Measurements from ENCODE around the gene NRBP1.

NRBP1 gene

DNA sequence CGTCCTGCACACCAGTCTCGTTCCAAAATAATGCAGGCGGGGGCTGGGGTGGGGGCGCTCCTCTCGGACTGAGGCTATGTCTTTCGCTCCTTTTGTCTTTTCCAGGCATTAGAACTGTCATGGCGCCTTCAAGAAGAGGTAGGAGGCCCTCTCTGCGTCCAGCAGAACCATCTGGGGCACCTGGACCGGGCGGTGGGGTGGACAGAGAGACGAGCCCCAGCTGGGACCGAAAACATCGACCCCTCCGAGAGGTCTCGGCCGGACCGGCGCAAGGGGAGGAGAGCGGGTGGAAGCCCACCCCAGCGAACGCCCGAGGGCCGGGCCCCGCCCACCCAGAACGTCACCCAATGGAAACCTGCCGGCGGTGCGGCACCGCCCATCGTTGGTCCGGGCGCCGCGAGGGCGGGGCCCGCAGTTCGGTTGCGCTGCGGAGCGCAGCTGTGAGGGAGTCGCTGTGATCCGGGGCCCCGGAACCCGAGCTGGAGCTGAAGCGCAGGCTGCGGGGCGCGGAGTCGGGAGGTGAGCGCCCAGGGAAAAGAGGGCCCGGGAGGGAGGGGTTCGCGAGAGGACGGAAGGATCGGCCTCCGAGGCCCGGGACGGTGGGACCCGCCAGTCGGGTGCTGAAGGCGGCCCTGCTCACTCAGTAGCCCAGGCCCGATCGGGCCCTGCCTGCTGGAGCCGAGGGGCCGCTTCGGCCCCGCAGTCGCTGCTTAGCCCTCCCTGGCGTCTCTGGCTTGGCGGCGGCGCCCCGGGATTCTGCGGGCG is at the start of gene NRBP1:
Gene NRBP1 (plus strand): TSS at position 419 of the 765 bp plus-strand sequence. CDS start 4,643 bp downstream, outside the sequence.
- H3K4me3 ChIP-seq (ENCODE audit: low read depth, low read length): peak within 1 kb of the TSS; percentile 78

DNA sequence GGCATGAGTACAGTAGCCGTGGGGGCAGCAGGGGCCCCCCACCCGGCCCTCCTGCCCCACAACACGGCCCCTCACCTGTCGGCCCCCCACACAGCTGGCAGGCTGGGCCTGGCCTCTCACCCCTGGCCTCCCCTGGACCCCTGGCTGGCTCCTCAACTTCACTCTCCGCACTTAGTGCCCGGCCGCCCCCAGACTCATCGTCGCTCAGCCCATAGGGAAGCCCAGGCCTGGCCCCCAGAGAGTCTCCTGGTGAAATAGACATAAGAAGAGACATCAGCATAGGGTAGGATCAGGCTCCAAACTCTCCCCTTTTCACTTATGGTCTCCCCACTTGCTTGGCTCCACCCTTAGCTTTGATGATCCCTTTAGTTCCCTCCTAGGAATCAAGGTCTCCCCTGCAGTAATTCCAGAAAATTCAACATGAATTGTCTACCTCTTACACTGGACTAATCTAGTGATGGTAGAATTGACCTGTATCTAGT is 49.6 kb upstream of the NRBP1 start:
- no peak overlapping the region for H3K4me3 ChIP-seq (ENCODE audit: low read depth, low read length)

DNA sequence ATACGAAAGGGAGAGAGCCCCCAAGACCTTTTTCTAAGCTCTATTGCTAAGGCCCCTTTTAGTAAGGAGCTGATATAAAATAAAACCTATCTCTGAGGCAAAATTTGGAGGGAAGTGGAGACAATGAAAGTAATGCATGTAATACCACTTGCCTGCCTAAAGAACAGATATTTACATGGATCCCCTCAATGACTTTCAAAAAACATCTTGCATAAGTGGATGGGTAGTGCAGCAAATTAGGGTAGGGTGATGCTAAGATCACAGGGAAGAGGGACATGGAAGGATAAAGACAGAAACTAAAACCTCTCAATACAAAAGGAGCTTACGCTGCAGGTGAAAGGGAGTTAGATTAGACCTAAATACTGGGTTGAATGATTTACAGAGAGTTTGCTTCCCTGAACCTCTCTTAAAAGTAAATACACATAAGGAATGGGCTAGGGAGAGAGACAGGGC is 49.0 kb upstream of the NRBP1 start:
- H3K4me3 ChIP-seq (ENCODE audit: low read depth, low read length): peak overlapping the region; percentile 84

DNA sequence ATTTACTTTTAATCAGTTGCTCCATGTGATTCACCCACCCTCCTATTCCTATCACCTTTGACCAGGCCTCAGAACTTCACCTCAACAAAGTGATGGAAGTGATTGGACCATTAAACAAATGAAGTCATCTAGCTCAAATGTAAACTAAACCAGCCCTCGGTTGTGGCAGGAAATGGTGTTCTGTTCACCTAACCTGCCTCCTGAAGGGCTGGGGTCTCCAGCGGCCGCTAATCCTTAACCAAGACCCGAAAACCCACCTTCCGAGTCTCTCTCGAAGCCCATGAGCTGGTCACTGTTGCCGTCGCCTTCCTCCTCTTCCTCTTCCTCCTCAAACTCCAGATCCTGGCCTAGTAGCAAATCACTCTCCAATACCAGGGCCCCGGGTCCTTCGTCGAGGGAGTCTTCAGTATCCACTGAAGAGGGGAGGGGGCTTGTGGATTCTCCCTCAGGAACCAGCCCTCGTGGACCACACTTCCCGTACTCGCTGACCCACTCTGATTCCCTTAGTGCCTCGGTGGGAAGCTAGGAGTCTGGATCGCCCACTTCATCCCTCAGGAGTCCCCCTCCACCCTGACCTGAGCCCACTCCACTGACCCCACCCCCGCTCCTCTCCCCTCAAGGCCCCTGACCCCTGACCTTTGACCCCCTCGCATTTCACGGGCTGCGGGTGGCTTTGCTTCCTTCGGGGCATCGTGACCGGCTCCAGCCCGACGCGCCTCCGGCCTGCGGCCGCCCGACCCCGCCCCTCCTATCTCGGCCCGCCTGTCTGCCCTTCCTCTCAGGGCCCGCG is 48.4 kb upstream of the NRBP1 start:
- H3K4me3 ChIP-seq (ENCODE audit: low read depth, low read length): peak overlapping the region; percentile 84

DNA sequence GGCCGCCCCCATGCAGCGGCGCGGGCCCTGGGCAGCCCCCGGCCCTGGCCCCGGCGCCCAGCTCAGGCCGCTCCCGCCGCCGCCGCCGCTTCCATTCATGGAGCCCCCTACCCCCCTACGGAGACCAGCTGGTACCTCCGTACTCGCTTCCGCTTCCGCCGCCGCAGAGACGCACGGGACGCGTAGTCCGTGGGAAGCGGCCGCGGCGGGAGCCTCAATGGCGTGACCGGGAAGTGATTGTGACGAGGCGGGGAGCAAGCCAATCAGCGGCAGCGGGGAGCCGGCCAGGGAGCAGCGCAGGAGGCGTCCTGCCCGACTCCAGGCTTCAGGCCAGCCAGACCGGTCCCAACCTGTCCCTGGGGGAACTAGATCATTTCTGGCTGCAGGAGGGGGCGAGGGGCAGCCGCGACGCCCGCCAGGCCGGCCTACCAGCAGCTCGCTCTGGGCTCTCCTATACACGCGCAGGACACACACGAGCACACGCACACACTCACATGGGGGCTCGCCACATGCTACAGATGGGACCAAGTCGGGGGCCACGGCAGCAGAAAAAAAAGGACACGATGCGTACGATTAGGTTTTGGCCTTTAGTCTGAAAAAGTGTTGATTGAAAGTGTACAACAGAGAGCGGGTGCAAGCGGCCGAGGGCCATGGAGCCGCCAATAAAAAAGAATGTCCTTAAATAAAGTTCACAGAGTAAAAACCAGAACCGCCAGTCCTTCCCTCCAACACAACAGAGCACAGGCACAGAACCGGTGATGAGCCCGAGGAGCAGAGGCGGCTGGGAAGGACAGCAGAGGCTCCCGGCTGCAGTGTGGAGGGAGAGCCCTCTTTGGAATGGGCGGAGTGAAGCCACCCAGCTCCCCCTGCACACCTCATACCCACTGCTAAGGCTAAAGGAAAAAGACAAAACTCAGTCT is 47.5 kb upstream of the NRBP1 start, which contains the start of gene ZNF513:
Gene ZNF513 (minus strand): TSS at position 109 of the 920 bp plus-strand sequence. CDS start 208 bp downstream, outside the sequence.
- H3K4me3 ChIP-seq (ENCODE audit: low read depth, low read length): peak within 1 kb of the TSS; percentile 84

DNA sequence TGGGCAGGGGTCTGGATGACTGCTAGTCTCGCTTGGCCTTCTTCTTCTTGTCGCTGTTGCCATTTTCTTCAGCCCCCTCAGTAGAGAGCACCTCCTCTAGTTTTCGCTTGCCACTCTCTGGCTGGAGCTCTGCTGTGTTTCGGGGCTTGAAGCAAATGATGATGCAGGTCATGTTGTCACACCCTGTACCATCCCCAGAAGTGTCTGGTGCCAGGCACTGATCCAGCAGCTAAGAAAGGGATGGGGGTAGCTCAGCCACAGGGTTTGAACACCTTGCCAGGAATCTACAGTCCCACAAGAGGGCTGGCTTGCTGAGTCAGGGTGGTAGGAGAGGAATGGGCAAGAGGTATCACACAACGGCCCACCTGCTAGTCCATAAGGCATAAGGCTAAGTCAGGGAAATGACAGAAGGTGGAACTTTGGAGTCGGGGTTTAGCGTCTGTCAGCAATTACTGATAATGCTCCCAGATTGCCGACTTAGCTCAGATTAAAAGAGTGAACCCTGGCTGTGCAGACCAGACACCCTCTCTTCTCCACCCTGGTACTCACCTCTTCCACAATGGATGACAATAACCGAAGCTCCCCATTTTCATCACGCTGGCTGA is 46.8 kb upstream of the NRBP1 start:
- H3K4me3 ChIP-seq (ENCODE audit: low read depth, low read length): no peak overlapping the region

DNA sequence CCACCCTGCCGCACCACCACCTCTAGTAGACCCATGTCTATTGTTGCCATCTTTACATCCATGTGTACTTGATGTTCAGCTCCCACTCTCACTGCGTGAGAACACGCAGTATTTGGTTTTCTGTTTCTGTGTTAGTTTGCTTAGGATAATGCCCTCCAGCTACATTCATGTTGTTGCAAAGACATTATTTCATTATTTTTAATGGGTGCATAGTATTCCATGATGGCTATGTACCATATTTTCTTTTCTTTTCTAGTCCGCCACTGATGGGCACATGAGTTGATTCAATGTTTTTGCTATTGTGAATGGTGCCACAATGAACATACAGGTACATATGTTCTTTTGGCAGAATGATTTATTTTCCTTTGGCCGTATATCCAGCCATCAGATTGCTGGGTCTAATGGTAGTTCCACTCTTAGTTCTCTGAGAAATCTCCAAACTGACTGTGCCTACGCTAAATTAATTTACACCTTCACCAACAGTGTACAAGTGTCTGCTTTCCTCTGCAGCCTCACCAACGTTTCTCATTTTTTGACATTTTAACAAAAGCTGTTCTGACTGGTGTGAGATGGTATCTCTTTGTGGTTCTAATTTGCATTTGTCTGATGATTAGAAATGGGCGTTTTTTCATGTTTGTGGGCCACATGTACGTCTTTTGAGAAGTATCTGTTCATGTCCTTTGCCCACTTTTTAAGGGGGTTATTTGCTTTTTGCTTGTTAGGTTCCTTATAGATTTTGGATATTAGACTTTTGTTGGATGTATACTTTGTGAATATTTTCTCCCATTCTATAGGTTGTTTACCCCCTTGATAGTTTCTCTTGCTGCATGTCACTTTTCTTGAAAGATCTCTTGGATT is 37.4 kb upstream of the NRBP1 start:
- H3K4me3 ChIP-seq (ENCODE audit: low read depth, low read length): no peak overlapping the region

DNA sequence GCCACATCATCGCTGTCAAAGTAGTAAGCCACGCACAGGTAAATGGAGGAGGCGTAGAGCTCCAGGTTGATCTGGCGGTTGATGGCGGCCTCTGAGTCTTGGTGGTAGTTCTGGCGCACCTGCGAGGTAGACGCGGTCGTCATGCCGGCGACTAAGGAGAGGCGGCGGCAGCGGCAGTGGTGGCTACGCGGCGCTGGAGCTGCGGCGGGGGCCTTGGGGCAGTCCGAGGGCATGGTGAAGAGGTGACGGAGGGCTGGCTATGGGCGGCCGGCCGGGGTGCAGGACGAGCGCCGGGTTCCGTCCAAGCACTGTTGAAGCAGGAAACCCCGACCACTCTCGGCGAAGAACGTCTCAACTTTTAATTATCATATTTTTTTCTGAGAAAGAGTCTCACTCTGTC is 35.2 kb upstream of the NRBP1 start:
- no peak overlapping the region for H3K4me3 ChIP-seq (ENCODE audit: low read depth, low read length)

DNA sequence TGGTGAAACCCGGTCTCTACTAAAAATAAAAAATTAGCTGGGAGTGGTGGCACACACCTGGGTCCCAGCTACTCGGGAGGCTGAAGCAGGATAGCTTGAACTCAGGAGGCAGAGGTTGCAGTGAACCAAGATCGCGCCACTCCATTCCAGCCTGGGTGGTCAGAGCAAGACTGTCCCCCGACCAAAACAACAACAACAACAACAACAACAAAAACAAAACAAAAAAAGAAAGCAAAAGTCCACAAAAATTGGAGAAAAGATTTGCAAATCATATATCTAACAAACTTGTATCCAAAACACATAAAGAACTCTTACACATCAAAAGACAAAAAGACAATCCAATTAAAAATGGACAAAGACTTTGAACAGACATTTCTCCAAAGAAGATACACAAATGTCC is 29.5 kb upstream of the NRBP1 start:
- no peak overlapping the region for H3K4me3 ChIP-seq (ENCODE audit: low read depth, low read length)

DNA sequence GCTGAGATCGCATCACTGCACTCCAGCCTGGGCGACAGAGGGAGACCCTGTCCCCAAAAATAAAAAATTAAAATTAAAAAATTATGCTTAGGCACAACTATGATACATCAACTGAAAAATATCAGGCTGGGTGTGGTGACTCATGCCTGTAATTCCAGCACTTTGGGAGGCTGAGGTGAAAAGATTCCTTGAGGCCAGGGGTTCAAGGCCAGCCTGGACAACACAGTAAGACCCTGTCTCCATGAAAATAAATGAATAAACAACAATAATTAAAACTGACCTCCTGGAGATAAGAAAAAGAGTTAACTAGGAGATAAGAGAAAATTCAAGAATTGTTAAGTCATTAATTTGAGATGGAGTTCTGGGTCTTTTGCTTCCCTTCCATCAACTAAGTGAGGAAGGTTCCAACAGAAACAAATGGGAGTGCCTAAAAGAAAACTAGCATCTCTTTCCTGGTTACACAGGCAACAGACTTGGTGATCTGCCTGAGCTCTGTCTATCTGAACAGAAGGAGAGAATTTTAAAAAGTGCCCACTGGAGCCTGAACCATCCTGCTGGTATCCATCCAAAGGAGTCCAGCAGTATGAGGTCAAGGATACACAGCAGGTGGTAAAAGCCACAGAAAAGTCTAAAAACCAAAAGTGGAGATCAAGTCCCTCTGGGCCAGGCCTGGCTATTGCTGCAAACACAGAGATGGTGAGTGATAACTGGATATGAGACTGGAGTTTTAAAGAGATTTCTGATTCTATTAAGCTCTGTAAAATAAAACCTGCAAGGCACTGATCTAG is 27.9 kb upstream of the NRBP1 start:
- H3K4me3 ChIP-seq (ENCODE audit: low read depth, low read length): no peak overlapping the region

DNA sequence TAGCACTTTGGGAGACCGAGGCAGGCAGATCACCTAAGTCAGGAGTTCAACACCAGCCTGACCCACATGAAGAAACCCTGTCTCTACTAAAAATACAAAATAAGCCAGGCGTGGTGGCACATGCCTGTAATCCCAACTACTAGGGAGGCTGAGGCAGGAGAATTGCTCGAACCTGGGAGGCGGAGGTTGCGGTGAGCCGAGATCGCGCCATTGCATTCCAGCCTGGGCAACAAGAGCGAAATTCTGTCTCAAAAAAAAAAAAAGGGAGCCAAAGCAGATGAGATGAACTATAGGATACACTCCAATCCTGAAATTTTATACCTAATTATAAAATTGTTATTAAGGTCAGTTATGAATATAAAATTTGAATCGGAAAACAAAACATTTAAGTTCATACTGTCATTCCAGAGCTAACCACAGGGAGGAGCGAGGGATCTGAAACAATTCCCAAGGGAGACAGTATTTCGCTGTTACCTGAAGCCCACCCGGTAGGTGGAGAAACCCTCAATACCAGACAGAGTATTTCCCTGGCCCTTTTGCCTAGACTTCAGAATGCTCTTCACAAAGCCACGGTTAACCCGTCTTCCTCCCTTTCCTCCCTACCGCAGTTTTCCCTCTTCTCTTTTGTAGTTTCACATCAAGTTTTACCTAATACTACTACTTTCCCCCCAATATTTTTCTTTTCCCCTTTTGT is 20.5 kb upstream of the NRBP1 start:
- H3K4me3 ChIP-seq (ENCODE audit: low read depth, low read length): peak overlapping the region; percentile 97

DNA sequence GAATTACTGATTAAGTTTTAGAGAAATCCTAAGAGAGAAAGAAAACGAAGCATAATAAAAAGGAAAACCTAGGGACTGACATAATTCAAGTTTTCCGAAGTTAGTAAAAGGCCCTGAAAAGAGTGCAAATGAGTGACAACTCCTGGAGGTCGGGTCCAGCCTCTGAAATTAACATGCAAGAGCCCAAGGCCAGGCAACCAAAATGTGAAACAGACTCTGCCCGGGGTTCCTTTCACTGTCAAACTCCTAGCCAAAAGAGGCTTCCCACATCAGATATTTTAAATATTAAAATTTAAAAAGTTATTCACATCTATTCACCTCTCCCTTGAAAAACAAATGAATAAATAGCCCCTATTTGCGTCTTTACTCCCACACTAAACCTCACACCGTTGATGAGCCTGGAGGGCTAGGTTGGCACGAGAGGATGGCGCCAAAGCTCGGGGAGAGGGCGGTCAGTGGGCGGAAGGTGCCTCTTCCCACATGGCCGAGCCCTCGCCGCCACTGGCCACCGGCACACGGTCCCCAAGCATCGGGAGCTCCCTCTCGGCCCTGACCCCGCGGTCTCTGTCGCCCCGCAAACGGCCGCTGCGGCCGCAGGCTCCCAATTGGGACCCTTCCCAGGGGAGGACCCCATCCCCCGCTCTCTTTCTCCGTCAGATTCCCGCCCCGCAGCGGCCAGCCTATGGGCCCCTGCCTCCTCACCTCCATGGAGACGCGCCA is 19.7 kb upstream of the NRBP1 start:
- peak overlapping the region; percentile 97 for H3K4me3 ChIP-seq (ENCODE audit: low read depth, low read length)

DNA sequence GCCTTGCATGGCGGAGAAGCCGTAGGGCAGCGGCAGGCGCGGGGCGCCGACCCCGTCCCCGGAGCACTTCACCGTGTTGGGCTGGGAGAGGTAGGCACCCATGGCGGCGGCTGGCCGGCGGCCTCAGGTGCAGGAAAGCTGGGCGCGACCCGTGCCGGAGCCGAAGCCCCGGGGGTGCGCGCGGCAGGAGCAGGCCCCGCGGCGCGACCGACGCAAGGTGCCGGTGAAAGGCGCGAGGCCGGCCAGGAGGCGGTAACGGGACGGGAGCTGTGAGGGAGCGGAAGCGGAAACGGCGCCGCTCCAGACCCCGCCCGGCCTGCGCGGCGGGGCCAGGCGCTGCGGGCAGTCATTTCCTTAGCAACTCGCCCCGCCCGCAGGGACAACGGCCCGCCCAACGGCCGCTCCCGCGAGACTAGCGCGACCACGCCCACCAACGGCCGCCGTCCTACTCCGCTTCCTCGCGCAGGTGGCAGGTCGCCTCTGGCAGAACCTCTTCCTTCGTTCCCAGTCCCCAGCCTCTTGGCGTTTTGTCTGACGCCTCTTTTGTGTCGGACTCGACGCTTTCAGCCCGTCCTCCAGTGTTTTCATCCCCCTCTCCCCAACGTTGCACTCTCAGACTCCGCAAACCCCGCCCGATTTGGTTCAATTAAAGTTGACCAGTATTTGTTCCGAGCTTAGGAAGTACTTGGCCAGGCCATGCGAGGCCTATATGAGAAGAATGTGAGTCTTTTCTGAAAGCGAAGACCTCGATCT is 18.9 kb upstream of the NRBP1 start, which contains the start of gene PPM1G:
Gene PPM1G (minus strand): TSS at position 271 of the 753 bp plus-strand sequence. CDS start 169 bp downstream, at position 102.
- peak within 1 kb of the TSS; percentile 97 for H3K4me3 ChIP-seq (ENCODE audit: low read depth, low read length)

DNA sequence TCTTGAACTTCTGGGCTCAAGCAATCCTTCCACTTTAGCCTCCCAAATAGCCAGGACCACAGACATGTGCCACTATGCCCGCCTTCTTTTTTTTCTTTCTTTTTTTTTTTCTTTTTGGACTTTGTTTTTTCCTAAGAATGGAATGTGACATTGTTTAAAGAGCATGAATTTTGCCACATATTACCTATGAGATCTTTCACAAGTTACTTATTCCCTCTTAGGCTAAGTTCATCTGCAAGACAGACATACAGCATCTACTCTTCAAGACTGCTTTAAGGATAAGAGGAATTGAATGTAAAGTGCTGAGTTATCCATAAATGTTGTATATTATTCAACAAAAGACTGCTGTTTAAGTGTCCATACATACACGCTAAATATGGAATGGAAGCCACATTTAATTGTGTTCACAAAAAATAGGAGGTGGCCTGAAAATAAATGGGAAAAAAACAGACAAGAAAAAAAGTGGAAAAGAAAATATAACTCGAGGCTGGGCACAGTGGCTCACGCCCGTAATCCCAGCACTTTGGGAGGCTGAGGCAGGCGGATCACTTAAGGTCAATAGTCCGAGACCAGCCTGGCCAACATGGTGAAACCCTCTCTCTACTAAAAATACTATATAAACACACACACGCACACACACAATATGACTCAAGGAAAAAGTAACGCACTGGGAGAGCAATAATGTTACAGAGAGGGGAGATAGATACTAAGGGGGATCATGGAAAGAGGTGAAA is 15.8 kb upstream of the NRBP1 start:
- H3K4me3 ChIP-seq (ENCODE audit: low read depth, low read length): no peak overlapping the region

DNA sequence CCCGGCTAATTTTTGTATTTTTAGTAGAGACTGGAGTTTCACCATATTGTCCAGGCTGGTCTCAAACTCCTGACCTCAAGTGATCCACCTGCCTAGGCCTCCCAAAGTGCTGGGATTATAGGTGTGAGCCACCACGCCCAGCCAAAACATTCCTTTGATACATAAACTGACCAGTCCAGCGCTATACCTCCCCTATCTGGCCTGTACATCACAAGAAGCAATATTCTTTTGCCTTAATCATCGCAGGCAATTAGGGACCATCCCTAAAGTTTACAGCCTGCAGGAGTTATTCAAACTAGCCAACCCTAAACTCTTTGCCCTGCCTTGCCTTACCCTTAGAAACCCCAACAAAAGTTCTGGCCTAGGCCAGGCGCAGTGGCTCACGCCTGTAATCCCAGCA is 12.3 kb upstream of the NRBP1 start:
- no peak overlapping the region for H3K4me3 ChIP-seq (ENCODE audit: low read depth, low read length)

DNA sequence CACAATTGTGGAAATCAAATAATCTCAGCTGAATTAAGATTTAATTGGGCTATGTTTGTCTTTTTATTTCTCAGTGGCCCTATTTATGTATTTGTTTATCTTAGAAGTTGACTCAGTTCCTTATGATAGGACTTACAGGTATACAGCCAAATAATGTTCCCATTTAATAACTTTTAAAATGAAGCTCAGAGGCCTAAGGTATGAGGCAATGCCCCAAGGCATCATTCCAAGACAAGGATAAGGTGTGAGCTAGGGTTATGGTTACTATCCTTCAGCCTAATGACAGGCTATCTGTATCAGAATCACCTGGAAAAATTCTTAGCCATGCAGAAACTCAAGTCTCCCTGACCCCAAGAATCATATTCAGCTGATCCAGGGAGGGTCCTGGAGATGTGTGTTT is 7.4 kb upstream of the NRBP1 start:
- no peak overlapping the region for H3K4me3 ChIP-seq (ENCODE audit: low read depth, low read length)

Measured in iPS-11a (cell line).